K562 (cell line): ENCODE results near the gene CAPN5. TPM values are rescaled to one million over a fixed set of nuclear protein-coding genes. Genes with fewer than 3 reads are reported as not detected.

Experiments
- CCNT2 ChIP-seq: IDR thresholded peaks from 2 replicates; pipeline ENCODE4 v1.6.1; 2011; ENCODE audit warnings: borderline replicate concordance, low read depth, mild to moderate bottlenecking, moderate library complexity, mixed read lengths, low read length; ENCODE audit not compliant: insufficient read length; ENCODE audit errors: extremely low read depth
- GATAD2A ChIP-seq: fragments of 450-650 bp; IDR thresholded peaks from 2 replicates; pipeline ENCODE4 v1.6.1; 2017
- NFE2 ChIP-seq: IDR thresholded peaks from 2 replicates; pipeline ENCODE4 v1.6.1; 2014; ENCODE audit warnings: antibody characterized with exemption, low read depth
- ZC3H8 ChIP-seq: fragments of 450-650 bp; IDR thresholded peaks from 2 replicates; pipeline ENCODE4 v1.6.1; 2017
- ZNF583 ChIP-seq: fragments of 250-450 bp; sonication (Bioruptor Pico); IDR thresholded peaks from 2 replicates; pipeline ENCODE4 v1.4.0; 2020
- ZNF609 ChIP-seq: sonication (generic); formaldehyde crosslinking; IDR thresholded peaks from 2 replicates; pipeline ENCODE4 v1.8.1; 2023; ENCODE audit warnings: missing genetic modification reagents, mild to moderate bottlenecking, borderline replicate concordance
- polyA plus RNA-seq, 8 experiments: library from polyadenylated mRNA; depleted of rRNA in 4 of 8; stranded (reverse) in 5 of 8; unstranded in 3 of 8; fragments of >200 nt; fragmentation: Nextera tagmentation in 2 of 8; fragmentation: Illumina TruSeq in 1 of 8; extraction: Ambion mirVana in 2 of 8; extraction: Trizol in 1 of 8; gene quantifications; 2 replicates each; pipeline versions ENCODE4 v1.2.1 to v1.2.3, GENCODE V29; 2011 to 2014; ENCODE audit warnings: inconsistent platforms in 1 of 8, missing spikeins in 1 of 8
- total RNA-seq, 7 experiments: library from RNA; depleted of rRNA in 6 of 7; stranded (reverse); fragments of >200 nt in 6 of 7; fragmentation: Illumina TruSeq in 2 of 7; extraction: Trizol in 2 of 7; gene quantifications; 2 replicates each; pipeline versions ENCODE4 v1.2.1 to v1.2.3, GENCODE V29; 2011 to 2021; ENCODE audit warnings: low replicate concordance in 1 of 7

The CAPN5 gene
- total and polyA plus RNA-seq, 9 of the 15 experiments (the other 6 are each of a cell fraction or from before 2014, with no cell fraction given) = 0.04 to 0.44 (median 0.14) TPM; not detected in 2

GRCh38 chr11:77100166-77101042 is 33.6 kb downstream of the CAPN5 start (continued):
- TF ChIP-seq CCNT2 = no peak
- TF ChIP-seq ZC3H8 = no peak
- no peak for TF ChIP-seq NFE2
- no peak for TF ChIP-seq GATAD2A
- TF ChIP-seq ZNF609 (CRISPR knock-in tag) = no peak
- no peak for TF ChIP-seq ZNF583
